Measurements from ENCODE around the gene PIK3C2A. TPM values are rescaled to one million over a fixed set of nuclear protein-coding genes. Genes with fewer than 3 reads are reported as not detected.

PIK3C2A gene, protein sequence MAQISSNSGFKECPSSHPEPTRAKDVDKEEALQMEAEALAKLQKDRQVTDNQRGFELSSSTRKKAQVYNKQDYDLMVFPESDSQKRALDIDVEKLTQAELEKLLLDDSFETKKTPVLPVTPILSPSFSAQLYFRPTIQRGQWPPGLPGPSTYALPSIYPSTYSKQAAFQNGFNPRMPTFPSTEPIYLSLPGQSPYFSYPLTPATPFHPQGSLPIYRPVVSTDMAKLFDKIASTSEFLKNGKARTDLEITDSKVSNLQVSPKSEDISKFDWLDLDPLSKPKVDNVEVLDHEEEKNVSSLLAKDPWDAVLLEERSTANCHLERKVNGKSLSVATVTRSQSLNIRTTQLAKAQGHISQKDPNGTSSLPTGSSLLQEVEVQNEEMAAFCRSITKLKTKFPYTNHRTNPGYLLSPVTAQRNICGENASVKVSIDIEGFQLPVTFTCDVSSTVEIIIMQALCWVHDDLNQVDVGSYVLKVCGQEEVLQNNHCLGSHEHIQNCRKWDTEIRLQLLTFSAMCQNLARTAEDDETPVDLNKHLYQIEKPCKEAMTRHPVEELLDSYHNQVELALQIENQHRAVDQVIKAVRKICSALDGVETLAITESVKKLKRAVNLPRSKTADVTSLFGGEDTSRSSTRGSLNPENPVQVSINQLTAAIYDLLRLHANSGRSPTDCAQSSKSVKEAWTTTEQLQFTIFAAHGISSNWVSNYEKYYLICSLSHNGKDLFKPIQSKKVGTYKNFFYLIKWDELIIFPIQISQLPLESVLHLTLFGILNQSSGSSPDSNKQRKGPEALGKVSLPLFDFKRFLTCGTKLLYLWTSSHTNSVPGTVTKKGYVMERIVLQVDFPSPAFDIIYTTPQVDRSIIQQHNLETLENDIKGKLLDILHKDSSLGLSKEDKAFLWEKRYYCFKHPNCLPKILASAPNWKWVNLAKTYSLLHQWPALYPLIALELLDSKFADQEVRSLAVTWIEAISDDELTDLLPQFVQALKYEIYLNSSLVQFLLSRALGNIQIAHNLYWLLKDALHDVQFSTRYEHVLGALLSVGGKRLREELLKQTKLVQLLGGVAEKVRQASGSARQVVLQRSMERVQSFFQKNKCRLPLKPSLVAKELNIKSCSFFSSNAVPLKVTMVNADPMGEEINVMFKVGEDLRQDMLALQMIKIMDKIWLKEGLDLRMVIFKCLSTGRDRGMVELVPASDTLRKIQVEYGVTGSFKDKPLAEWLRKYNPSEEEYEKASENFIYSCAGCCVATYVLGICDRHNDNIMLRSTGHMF (N-terminal part only)
- total RNA-seq, result 53.1 and 56.5 TPM in 2 replicates

DNA sequence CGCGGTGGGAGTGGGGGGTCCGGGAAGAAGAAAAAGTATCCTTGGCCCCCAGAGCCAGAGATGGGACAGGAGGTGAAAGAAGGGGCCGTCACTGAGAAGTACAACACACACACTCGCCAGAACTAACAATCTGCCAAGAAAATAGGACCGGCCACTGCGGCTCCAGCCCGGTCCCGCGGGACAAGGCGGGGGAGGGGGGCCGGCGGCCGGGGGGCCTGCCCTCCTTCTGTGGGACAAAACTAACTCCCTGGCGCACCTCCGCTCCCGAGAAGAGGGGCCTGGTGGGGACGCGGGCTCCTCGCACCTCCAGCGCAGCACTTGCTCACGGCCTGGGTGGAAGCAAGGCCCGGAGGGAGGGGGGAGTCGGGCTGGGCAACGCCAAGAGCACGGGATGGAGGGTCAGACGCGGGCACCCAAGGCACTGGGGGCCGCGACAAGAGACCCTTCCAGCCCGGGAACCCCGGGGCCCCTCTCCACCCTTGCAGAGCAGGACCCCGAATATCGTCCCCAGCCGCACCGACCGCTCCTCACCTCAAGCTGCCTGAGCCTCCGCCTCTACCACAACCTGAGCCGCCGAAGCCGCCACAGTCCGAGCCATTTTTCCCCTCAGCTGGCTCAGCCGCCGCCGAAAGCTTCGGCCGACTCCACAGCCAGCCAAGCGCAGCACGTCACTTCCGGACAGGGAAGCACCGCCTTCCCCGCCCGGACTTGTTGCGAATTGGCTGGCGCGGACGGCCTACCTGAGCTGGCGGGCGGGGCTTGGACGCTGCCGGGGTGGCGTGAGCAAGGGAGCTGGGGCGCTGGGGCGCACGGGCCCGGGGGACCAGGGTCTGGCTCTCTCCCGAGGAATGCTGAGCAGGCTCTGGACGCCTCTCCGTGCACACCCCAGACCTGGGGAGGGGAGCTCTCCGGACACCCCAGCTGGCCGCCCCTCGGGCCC, at the start of gene PIK3C2A:
PIK3C2A (minus strand) TSS at position 670 of the 940 bp plus-strand sequence. CDS start 38,245 bp downstream, outside the sequence.

Other genes starting within 250 kb of the PIK3C2A start
- gene PLEKHA7, start 193.6 kb downstream of the PIK3C2A start, total RNA-seq, result 0.51 and 3.3 TPM in 2 replicates
- gene RPS13, start 130.3 kb downstream of the PIK3C2A start, total RNA-seq, result 2,673 and 3,135 TPM in 2 replicates
- 33.1 and 93.5 TPM in 2 replicates for gene NUCB2, start 68.8 kb upstream of the PIK3C2A start, total RNA-seq
- 7.7 and 9.3 TPM in 2 replicates for gene NCR3LG1, start 143.8 kb upstream of the PIK3C2A start, total RNA-seq
- not detected in 2 replicates for gene KCNJ11, start 180.7 kb upstream of the PIK3C2A start, total RNA-seq

Data from pericardium fibroblast (primary cell).